Activated CD4-positive, alpha-beta T cell treated with anti-CD3 and anti-CD28 coated beads, Interleukin-2, amount 50 U/mL, for 4 hours (primary cell): Measurements from ENCODE around the gene DYSF.

Experiments used
- DNase-seq, 2 experiments: peaks; one replicate each; pipeline ENCODE4 v3.0.0-alpha.2; 2020

Gene DYSF

GRCh38 chr2:71555798-71556454, 102.6 kb downstream of the DYSF start:
- no peak for DNase-seq

- DNase-seq: no peak
These were observed 103.4 kb downstream of the DYSF start for GRCh38 chr2:71556692-71557250.

- no peak for DNase-seq
These were observed 104.0 kb downstream of the DYSF start for GRCh38 chr2:71557321-71557720.

GRCh38 chr2:71558300-71559051, 105.1 kb downstream of the DYSF start:
- no peak for DNase-seq

GRCh38 chr2:71559080-71559827, 105.9 kb downstream of the DYSF start:
- DNase-seq: no peak

- DNase-seq: no peak
These were observed 106.7 kb downstream of the DYSF start for GRCh38 chr2:71559828-71560637.

- no peak for DNase-seq
These were observed 107.3 kb downstream of the DYSF start for GRCh38 chr2:71560638-71561011.

GRCh38 chr2:71561441-71562267, 108.3 kb downstream of the DYSF start:
- DNase-seq: no peak

GRCh38 chr2:71562518-71562917, 109.2 kb downstream of the DYSF start:
- no peak for DNase-seq

GRCh38 chr2:71563872-71564271, 110.5 kb downstream of the DYSF start:
- no peak for DNase-seq

GRCh38 chr2:71564361-71564760, 111.0 kb downstream of the DYSF start:
- no peak for DNase-seq

GRCh38 chr2:71564790-71565189, 111.4 kb downstream of the DYSF start:
- DNase-seq: no peak

- no peak for DNase-seq
These were observed 113.0 kb downstream of the DYSF start for GRCh38 chr2:71566372-71566771.

GRCh38 chr2:71567625-71568024, 114.3 kb downstream of the DYSF start:
- DNase-seq: no peak

GRCh38 chr2:71568103-71568502, 114.7 kb downstream of the DYSF start:
- DNase-seq: no peak

- DNase-seq: no peak
These were observed 117.2 kb downstream of the DYSF start for GRCh38 chr2:71570511-71570910.

- DNase-seq: no peak
These were observed 117.6 kb downstream of the DYSF start for GRCh38 chr2:71570951-71571460.

- DNase-seq: no peak
These were observed 118.6 kb downstream of the DYSF start for GRCh38 chr2:71571945-71572344.

GRCh38 chr2:71575966-71576365, 122.6 kb downstream of the DYSF start:
- no peak for DNase-seq

GRCh38 chr2:71576541-71576940, 123.2 kb downstream of the DYSF start:
- DNase-seq: no peak

- DNase-seq: no peak
These were observed 123.8 kb downstream of the DYSF start for GRCh38 chr2:71577209-71577608.
